Measurements from ENCODE around the gene TLR9. TPM values are rescaled to one million over a fixed set of nuclear protein-coding genes. Genes with fewer than 3 reads are reported as not detected.

Gene TLR9
- total RNA-seq, 1 experiment from 2014 or later = not detected

DNA sequence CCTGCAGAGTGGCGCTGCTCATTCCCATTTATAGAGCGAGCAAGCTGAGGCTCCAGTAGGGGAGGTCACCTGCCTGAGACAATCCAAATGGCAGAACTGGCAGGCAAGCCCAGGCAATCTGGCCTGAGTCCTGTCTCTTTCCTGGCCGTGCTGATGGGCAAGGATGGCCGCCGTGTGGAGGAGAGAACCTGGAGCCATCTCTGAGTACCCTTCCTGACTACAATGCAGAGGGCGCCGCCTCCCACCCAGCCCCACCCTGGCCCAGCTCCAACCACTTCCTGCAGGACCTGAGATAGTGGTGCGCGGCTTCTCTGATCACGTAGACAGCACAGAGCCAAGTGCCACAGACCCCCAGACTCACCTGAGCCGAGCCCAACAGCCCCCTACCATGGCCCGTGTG is 7.0 kb downstream of the TLR9 start:
- intact Hi-C loops (cut with micrococcal nuclease) = loop anchor here (10.0 kb wide), 1 partner anchor 164 kb away; the partner anchor contains the start of gene DUSP7
- Histone ChIP-seq H3K9me3 (ENCODE audit: low read length) (no peaks in the 10 kb centered on the region), H3K4me3 (ENCODE audit: low read length) (no peak overlapping the region), H3K79me2 (ENCODE audit: low read length) (no peaks in the 10 kb centered on the region), H3K27me3 (ENCODE audit: low read length) (no peaks in the 10 kb centered on the region), H3K4me2 (ENCODE audit: low read length) (peak overlapping the region; percentile 52; the same call in 1 of the 2 replicates), H3K4me1 (ENCODE audit: insufficient read depth, low read length) (peaks cover 50% of the 10 kb centered on the region), H2AFZ (ENCODE audit: low read length) (no peak overlapping the region), H3K9me2 (replicated peaks; ENCODE audit: low read length) (no peaks in the 10 kb centered on the region), H3K27ac (ENCODE audit: low read length) (peak overlapping the region; percentile 98), H4K20me1 (ENCODE audit: low read length) (no peaks in the 10 kb centered on the region), H3F3A (ENCODE audit: low read length, unreplicated experiment) (peaks cover 11% of the 10 kb centered on the region), H3K36me3 (ENCODE audit: low read depth, low read length) (peaks cover 24% of the 10 kb centered on the region; the same call in 1 of the 2 replicates), H3K9ac (ENCODE audit: low read length) (peak overlapping the region; percentile 84)
- ChIA-PET POLR2A (ENCODE audit: unreplicated experiment) (no interaction called here), CTCF (no interaction called here)
- ATAC-seq = no peak
- no peak for DNase-seq
- TF ChIP-seq EZH2 (IDR thresholded peaks at IDR 0.05; ENCODE audit: low read length, unreplicated experiment) (no peak), EZH2phosphoT487 (IDR thresholded peaks at IDR 0.05; ENCODE audit: borderline replicate concordance, low read length) (no peak)
- TF ChIP-seq, protein P1, sequence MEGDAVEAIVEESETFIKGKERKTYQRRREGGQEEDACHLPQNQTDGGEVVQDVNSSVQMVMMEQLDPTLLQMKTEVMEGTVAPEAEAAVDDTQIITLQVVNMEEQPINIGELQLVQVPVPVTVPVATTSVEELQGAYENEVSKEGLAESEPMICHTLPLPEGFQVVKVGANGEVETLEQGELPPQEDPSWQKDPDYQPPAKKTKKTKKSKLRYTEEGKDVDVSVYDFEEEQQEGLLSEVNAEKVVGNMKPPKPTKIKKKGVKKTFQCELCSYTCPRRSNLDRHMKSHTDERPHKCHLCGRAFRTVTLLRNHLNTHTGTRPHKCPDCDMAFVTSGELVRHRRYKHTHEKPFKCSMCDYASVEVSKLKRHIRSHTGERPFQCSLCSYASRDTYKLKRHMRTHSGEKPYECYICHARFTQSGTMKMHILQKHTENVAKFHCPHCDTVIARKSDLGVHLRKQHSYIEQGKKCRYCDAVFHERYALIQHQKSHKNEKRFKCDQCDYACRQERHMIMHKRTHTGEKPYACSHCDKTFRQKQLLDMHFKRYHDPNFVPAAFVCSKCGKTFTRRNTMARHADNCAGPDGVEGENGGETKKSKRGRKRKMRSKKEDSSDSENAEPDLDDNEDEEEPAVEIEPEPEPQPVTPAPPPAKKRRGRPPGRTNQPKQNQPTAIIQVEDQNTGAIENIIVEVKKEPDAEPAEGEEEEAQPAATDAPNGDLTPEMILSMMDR (conservative IDR thresholded peaks at IDR 0.05; ENCODE audit: low read depth, low read length) = no peak
- BruUV-seq (replicated peaks) = no TSS peak

GRCh38 chr3:52218026-52218425 is 7.4 kb downstream of the TLR9 start:
- CTCF ChIA-PET = no interaction called here
- H3K4me1 ChIP-seq (ENCODE audit: insufficient read depth, low read length) = peaks cover 50% of the 10 kb centered on the region
- no peaks in the 10 kb centered on the region for H4K20me1 ChIP-seq (ENCODE audit: low read length)
- peaks cover 11% of the 10 kb centered on the region for H3F3A ChIP-seq (ENCODE audit: low read length, unreplicated experiment)
- no peaks in the 10 kb centered on the region for H3K9me2 ChIP-seq (replicated peaks; ENCODE audit: low read length)
- H3K4me3 ChIP-seq (ENCODE audit: low read length) = no peak overlapping the region
- no peaks in the 10 kb centered on the region for H3K79me2 ChIP-seq (ENCODE audit: low read length)
- H3K9ac ChIP-seq (ENCODE audit: low read length) = peak overlapping the region; percentile 84
- H2AFZ ChIP-seq (ENCODE audit: low read length) = no peak overlapping the region
- no TSS peak for BruUV-seq (replicated peaks)
- peak overlapping the region; percentile 52 for H3K4me2 ChIP-seq (ENCODE audit: low read length)
- DNase-seq = no peak
- TF ChIP-seq EZH2phosphoT487 (IDR thresholded peaks at IDR 0.05; ENCODE audit: borderline replicate concordance, low read length) (no peak), EZH2 (IDR thresholded peaks at IDR 0.05; ENCODE audit: low read length, unreplicated experiment) (no peak)
- TF ChIP-seq, protein P1 (conservative IDR thresholded peaks at IDR 0.05; ENCODE audit: low read depth, low read length) = no peak
- no peaks in the 10 kb centered on the region for H3K9me3 ChIP-seq (ENCODE audit: low read length)
- intact Hi-C loops (cut with micrococcal nuclease) = loop anchor here (10.0 kb wide), 1 partner anchor 163 kb away; the partner anchor contains the start of gene DUSP7
- peak overlapping the region; percentile 98 for H3K27ac ChIP-seq (ENCODE audit: low read length)
- POLR2A ChIA-PET (ENCODE audit: unreplicated experiment) = interaction anchor here (0.7 kb wide), 1 partner anchor 13 kb away, joined by 11 read pairs; no protein-coding TSS in a partner anchor
- no peak for ATAC-seq
- H3K27me3 ChIP-seq (ENCODE audit: low read length) = no peaks in the 10 kb centered on the region
- peaks cover 28% of the 10 kb centered on the region; the same call in 1 of the 2 replicates for H3K36me3 ChIP-seq (ENCODE audit: low read depth, low read length)

DNA sequence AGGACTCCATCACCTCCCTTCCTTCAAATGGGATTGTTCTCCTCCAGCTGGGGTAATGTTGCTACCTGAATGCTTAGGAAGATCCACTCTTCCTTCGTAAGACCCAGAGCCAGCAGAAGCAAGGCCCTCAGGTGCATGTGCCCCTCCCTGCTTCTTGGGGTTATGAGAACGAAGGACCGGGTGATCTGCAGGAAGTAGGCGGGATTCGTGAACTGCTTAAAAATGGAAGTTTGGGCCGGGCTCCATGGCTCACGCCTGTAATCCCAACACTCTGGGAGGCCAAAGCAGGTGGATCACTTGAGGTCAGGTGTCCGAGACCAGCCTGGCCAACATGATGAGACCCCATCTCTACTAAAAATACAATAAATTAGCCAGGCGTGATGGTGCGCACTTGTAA is 8.0 kb downstream of the TLR9 start:
- POLR2A ChIA-PET (ENCODE audit: unreplicated experiment) = interaction anchor here (0.5 to 1.3 kb wide), 6 partner anchors 12 to 898 kb away, joined by 3 to 11 read pairs (median 6); partner anchors contain the start of genes POC1A and TWF2
- intact Hi-C loops (cut with micrococcal nuclease) = loop anchor here (1.0 to 10.0 kb wide), 3 partner anchors 59 to 163 kb away; partner anchors contain the start of genes DUSP7 and POC1A
- CTCF ChIA-PET = interaction anchor here (0.8 kb wide), 2 partner anchors 64 to 70 kb away, joined by 3 read pairs; partner anchors contain the start of gene GLYCTK
- H3K4me1 ChIP-seq (ENCODE audit: insufficient read depth, low read length) = peaks cover 50% of the 10 kb centered on the region
- peak overlapping the region; percentile 98 for H3K27ac ChIP-seq (ENCODE audit: low read length)
- no peaks in the 10 kb centered on the region for H3K79me2 ChIP-seq (ENCODE audit: low read length)
- no peak overlapping the region for H2AFZ ChIP-seq (ENCODE audit: low read length)
- peak overlapping the region; percentile 84 for H3K9ac ChIP-seq (ENCODE audit: low read length)
- TSS peak; percentile 89 for BruUV-seq (replicated peaks)
- TF ChIP-seq EZH2 (IDR thresholded peaks at IDR 0.05; ENCODE audit: low read length, unreplicated experiment) (no peak), EZH2phosphoT487 (IDR thresholded peaks at IDR 0.05; ENCODE audit: borderline replicate concordance, low read length) (no peak)
- TF ChIP-seq, protein P1 (conservative IDR thresholded peaks at IDR 0.05; ENCODE audit: low read depth, low read length) = no peak
- H3K9me2 ChIP-seq (replicated peaks; ENCODE audit: low read length) = no peaks in the 10 kb centered on the region
- H4K20me1 ChIP-seq (ENCODE audit: low read length) = no peaks in the 10 kb centered on the region
- no peak overlapping the region for H3K4me3 ChIP-seq (ENCODE audit: low read length)
- H3K9me3 ChIP-seq (ENCODE audit: low read length) = no peaks in the 10 kb centered on the region
- peaks cover 33% of the 10 kb centered on the region for H3K36me3 ChIP-seq (ENCODE audit: low read depth, low read length)
- DNase-seq (no peak), ATAC-seq (no peak)
- peak overlapping the region; percentile 52 for H3K4me2 ChIP-seq (ENCODE audit: low read length)
- H3K27me3 ChIP-seq (ENCODE audit: low read length) = no peaks in the 10 kb centered on the region
- H3F3A ChIP-seq (ENCODE audit: low read length, unreplicated experiment) = peaks cover 11% of the 10 kb centered on the region
